ENCODE data around the gene NR2C1.
A peak's percentile ranks its signal among the peaks of the same experiment; 100 is the strongest.

The NR2C1 gene

DNA sequence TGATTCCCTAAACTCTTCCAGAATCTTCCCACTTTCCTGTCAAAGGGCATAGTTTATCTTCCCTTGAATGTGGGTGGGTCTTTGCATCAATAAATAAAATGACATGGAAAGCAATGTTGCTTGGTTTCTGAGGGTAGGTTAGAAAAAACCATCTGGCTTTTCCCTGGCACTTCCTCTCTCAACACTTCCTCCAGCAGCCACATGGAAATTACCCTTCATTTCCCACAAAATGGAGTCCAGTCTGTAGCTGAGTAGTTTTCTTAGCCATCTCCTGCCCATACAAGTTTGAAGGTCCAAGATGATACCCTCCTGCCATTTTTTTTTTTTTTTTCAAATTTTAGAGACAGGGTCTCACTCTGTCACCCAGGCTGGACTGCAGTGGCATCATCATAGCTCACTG lies 58.9 kb downstream of the NR2C1 start:
- TF ChIP-seq SIN3A (IDR thresholded peaks at IDR 0.05; ENCODE audit: borderline replicate concordance, insufficient read depth, low read length) = no peak

DNA sequence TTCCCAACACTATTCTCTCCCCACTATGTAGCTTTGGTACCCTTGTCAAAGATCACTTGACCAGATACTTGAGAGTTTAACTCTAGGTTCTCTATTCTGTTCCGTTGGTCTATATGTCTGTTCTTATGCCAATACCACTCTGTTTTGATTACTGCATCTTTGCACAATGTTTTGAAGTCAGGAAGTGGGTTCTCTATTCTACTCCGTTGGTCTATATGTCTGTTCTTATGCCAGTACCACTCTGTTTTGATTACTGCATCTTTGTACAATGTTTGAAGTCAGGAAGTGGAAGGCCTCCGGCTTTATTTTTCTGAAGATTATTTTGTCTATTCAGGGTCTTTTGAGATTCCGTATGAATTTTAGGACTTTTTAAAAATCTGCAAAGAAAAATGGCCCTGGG lies 67.2 kb downstream of the NR2C1 start:
- TF ChIP-seq, protein P1, sequence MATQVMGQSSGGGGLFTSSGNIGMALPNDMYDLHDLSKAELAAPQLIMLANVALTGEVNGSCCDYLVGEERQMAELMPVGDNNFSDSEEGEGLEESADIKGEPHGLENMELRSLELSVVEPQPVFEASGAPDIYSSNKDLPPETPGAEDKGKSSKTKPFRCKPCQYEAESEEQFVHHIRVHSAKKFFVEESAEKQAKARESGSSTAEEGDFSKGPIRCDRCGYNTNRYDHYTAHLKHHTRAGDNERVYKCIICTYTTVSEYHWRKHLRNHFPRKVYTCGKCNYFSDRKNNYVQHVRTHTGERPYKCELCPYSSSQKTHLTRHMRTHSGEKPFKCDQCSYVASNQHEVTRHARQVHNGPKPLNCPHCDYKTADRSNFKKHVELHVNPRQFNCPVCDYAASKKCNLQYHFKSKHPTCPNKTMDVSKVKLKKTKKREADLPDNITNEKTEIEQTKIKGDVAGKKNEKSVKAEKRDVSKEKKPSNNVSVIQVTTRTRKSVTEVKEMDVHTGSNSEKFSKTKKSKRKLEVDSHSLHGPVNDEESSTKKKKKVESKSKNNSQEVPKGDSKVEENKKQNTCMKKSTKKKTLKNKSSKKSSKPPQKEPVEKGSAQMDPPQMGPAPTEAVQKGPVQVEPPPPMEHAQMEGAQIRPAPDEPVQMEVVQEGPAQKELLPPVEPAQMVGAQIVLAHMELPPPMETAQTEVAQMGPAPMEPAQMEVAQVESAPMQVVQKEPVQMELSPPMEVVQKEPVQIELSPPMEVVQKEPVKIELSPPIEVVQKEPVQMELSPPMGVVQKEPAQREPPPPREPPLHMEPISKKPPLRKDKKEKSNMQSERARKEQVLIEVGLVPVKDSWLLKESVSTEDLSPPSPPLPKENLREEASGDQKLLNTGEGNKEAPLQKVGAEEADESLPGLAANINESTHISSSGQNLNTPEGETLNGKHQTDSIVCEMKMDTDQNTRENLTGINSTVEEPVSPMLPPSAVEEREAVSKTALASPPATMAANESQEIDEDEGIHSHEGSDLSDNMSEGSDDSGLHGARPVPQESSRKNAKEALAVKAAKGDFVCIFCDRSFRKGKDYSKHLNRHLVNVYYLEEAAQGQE (IDR thresholded peaks at IDR 0.05; ENCODE audit: insufficient read depth in 1 of 2, low read depth in 2 of 2, low read length in 2 of 2) = no peak
- TF ChIP-seq POLR2AphosphoS5 (IDR thresholded peaks at IDR 0.05; ENCODE audit: low read depth, low read length) = no peak
- no peak for TF ChIP-seq SIN3A (IDR thresholded peaks at IDR 0.05; ENCODE audit: borderline replicate concordance, insufficient read depth, low read length)
- TF ChIP-seq FOXP2 (optimal IDR thresholded peaks at IDR 0.05; ENCODE audit: borderline replicate concordance, extremely low read depth, extremely low read length, insufficient read depth) = no peak
- TF ChIP-seq TAF1 (IDR thresholded peaks at IDR 0.05; ENCODE audit: borderline replicate concordance, insufficient read depth, low read length) = no peak

DNA sequence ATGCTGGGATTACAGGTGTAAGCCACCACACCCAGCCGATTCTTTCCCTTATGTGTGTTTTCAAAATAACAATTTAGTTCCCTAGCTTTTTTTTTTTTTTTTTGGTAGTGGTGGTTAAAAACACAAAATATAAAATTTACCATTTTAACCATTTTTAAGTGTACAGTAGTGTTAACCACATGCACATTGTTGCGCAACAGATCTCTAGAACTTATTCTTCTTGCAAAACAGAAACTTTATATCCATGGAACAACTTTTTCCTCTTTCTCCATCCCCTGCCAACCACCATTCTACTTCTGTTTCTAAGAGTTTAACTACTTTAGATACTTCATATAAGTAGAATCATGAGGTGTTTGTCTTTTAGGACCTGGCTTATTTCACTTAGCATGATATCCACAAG lies 68.8 kb downstream of the NR2C1 start:
- TF ChIP-seq, protein P1 (IDR thresholded peaks at IDR 0.05; ENCODE audit: insufficient read depth in 1 of 2, low read depth in 2 of 2, low read length in 2 of 2) = no peak
- TF ChIP-seq POLR2AphosphoS5 (IDR thresholded peaks at IDR 0.05; ENCODE audit: low read depth, low read length) (no peak), FOXP2 (optimal IDR thresholded peaks at IDR 0.05; ENCODE audit: borderline replicate concordance, extremely low read depth, extremely low read length, insufficient read depth) (no peak), SIN3A (IDR thresholded peaks at IDR 0.05; ENCODE audit: borderline replicate concordance, insufficient read depth, low read length) (no peak), TAF1 (IDR thresholded peaks at IDR 0.05; ENCODE audit: borderline replicate concordance, insufficient read depth, low read length) (no peak)

DNA sequence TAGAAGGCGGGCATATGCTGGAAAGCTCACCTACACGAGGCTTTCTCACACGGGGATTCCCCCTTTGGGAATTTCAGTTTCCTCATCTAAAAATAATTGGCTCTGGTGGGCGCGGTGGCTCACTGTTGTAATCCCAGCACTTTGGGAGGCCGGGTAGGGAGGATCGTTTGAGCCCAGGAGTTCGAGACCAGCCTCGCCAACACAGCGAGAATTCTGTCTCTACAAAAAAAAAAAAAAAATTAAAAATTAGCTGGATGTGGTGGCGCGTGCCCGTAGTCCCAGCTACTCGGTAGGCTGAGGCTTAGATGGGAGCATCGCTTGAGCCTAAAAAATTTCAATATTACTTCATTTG lies 69.5 kb downstream of the NR2C1 start:
- no peak for TF ChIP-seq SIN3A (IDR thresholded peaks at IDR 0.05; ENCODE audit: borderline replicate concordance, insufficient read depth, low read length)
- TF ChIP-seq, protein P1 (IDR thresholded peaks at IDR 0.05; ENCODE audit: insufficient read depth in 1 of 2, low read depth in 2 of 2, low read length in 2 of 2) = no peak
- no peak for TF ChIP-seq TAF1 (IDR thresholded peaks at IDR 0.05; ENCODE audit: borderline replicate concordance, insufficient read depth, low read length)
- TF ChIP-seq POLR2AphosphoS5 (IDR thresholded peaks at IDR 0.05; ENCODE audit: low read depth, low read length) = no peak
- no peak for TF ChIP-seq FOXP2 (optimal IDR thresholded peaks at IDR 0.05; ENCODE audit: borderline replicate concordance, extremely low read depth, extremely low read length, insufficient read depth)

DNA sequence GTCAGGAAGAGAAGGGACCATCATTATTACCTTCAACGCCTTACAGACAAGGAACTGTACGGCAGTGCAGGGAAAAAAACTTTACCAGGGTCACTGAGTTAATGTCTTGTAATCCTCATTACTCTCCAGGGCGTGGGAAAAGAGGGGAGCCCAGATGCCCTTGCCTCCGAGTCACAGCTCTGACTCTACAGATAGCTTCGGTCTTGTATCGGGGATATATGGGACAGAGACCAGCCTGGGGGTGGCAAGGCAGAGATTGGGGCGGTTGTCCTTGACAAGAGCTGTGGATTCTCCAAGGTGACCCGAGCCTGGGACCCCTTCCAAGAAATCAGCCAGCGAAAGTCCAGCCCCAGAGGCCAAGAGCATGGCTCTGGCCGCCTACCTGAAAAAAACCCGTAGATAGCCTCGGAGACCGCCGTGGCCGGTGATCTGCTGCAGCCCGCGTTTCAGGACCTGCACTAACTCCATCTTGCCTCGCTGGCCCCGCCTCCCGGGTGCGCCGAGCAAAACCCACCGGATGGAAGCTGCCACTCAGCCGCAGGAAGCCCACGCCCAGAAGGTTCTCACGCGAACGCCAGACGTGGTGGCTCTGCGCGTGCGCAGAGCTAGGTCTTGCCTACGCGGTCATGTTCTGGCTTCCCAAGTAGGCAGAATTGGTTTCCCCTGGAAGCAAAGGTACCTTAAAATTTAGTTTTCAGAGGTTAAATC lies 70.1 kb downstream of the NR2C1 start, which contains the start of gene NDUFA12:
TSS of gene NDUFA12 (minus strand) at position 485 of the 708 bp plus-strand sequence. CDS start at position 468, 17 bp downstream.
- TF ChIP-seq POLR2AphosphoS5 (IDR thresholded peaks at IDR 0.05; ENCODE audit: low read depth, low read length) = peak; percentile 98
- peak; percentile 65; the same call in 1 of the 2 replicates for TF ChIP-seq SIN3A (IDR thresholded peaks at IDR 0.05; ENCODE audit: borderline replicate concordance, insufficient read depth, low read length)
- peak; percentile 94 for TF ChIP-seq FOXP2 (optimal IDR thresholded peaks at IDR 0.05; ENCODE audit: borderline replicate concordance, extremely low read depth, extremely low read length, insufficient read depth)
- TF ChIP-seq, protein P1 (IDR thresholded peaks at IDR 0.05; ENCODE audit: insufficient read depth in 1 of 2, low read depth in 2 of 2, low read length in 2 of 2) = no peak; a peak in 1 of 4 replicates
- peak; percentile 97 for TF ChIP-seq TAF1 (IDR thresholded peaks at IDR 0.05; ENCODE audit: borderline replicate concordance, insufficient read depth, low read length)

All from PFSK-1 (cell line).